Subcutaneous abdominal adipose tissue (tissue), 5 donors: Measurements from ENCODE around the gene MFSD6L.

ENCODE experiments used
- H3K27ac ChIP-seq: one replicate; pipeline ENCODE4 v1.7.0; 2013; ENCODE audit warnings: low read depth, mild to moderate bottlenecking, inconsistent platforms, low read length, moderate library complexity
- H3K27me3 ChIP-seq, 5 donors: one replicate each; pipeline ENCODE4 v1.7.0; 2013; ENCODE audit warnings: low read length in 5 of 5, inconsistent platforms in 1 of 5; ENCODE audit not compliant: control insufficient read depth in 5 of 5, insufficient read depth in 4 of 5
- H3K36me3 ChIP-seq, 5 donors: one replicate each; pipeline ENCODE4 v1.7.0; 2013; ENCODE audit warnings: low read length in 5 of 5; ENCODE audit not compliant: control insufficient read depth in 5 of 5, insufficient read depth in 5 of 5
- H3K4me1 ChIP-seq, 5 donors: one replicate each; pipeline ENCODE4 v1.7.0; 2013; ENCODE audit warnings: low read length in 5 of 5, mild to moderate bottlenecking in 3 of 5, moderate library complexity in 1 of 5; ENCODE audit not compliant: control insufficient read depth in 5 of 5, insufficient read depth in 5 of 5
- H3K4me3 ChIP-seq, 5 donors: one replicate each; pipeline ENCODE4 v1.7.0; 2013; ENCODE audit warnings: low read length in 5 of 5, low read depth in 1 of 5
- H3K9ac ChIP-seq, 5 donors: one replicate each; pipeline ENCODE4 v1.7.0; 2013; ENCODE audit warnings: low read length in 5 of 5, mild to moderate bottlenecking in 4 of 5, moderate library complexity in 3 of 5
- H3K9me3 ChIP-seq, 5 donors: one replicate each; pipeline ENCODE4 v1.7.0; 2013; ENCODE audit warnings: low read length in 5 of 5; ENCODE audit not compliant: control insufficient read depth in 5 of 5
- donor health status: healthy.
- donor health status: healthy.
- donor health status: healthy.
- donor health status: healthy.
- donor health status: healthy.

MFSD6L gene

DNA sequence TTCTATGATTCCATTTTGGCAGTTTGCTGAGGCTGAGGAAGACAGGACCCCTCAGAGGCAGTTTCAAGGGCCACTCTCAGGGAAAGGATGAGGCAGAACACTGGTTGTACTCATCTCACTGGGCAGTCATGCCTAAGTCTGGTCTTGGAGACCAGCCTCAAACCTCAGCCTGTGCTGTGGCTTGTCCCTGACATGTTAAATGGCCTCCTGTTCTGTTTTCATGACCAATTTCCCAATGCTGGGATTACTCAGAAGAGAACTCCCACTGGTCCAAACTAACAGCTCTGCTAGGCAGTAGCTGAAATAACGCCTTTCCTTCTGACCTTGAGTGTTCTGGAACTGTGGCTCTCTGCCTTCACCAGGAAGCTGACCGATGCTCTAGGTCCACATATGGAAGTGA, 32.4 kb downstream of the MFSD6L start:
- no peaks in the 10 kb centered on the region for H3K4me1 ChIP-seq
- no peak overlapping the region for H3K27ac ChIP-seq
- H3K4me3 ChIP-seq: no peak overlapping the region
- no peaks in the 10 kb centered on the region for H3K36me3 ChIP-seq
- no peaks in the 10 kb centered on the region for H3K9me3 ChIP-seq
- H3K27me3 ChIP-seq: peaks cover 0 to 4% (median 2%) of the 10 kb centered on the region in 5 donors
- H3K9ac ChIP-seq: no peak overlapping the region

DNA sequence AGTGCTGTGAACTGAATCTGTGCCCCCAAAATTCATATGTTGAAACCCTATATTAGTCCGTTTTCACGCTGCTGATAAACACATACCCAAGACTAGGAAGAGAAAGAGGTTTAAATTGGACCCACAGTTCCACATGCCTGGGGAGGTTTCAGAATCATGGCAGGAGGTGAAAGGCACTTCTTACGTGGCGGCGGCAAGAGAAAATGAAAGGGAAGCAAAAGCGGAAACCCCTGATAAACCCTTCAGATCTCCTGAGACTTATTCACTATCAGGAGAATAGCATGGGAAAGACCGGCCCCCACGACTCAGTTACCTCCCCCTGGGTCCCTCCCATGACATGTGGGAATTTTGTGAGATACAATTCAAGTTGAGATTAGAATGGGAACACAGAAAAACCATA, 37.2 kb downstream of the MFSD6L start:
- Histone ChIP-seq H3K9me3 (no peaks in the 10 kb centered on the region), H3K27ac (no peak overlapping the region), H3K9ac (no peak overlapping the region), H3K27me3 (peaks cover 0 to 10% (median 0%) of the 10 kb centered on the region in 5 donors), H3K4me3 (no peak overlapping the region), H3K36me3 (no peaks in the 10 kb centered on the region), H3K4me1 (no peaks in the 10 kb centered on the region)

DNA sequence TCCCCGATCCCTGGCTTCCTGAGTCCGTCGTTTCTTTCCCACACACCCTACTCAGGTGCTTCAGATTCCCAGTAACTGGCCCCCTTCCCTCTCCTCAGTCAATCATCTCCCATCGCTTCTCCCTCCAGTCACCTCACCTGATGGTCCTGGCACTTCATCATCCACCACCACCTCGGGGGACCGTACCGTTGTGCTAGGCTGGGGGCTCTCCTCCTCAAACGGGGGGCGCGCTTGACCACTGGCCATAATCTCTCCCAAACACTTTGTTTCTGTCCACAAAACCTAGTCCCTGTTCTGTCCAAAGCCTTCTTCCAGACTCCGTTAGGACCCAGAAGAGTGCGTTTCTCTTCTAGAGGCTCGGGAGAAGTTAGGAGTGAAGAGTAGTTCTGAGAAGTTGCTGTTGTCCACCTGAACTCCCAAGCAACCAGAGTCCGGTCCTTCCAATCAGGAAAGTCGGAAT, 41.0 kb downstream of the MFSD6L start, which contains the start of gene SPDYE4:
Gene SPDYE4 (minus strand): TSS at position 410 of the 460 bp plus-strand sequence. CDS start 164 bp downstream, at position 246.
- no peak within 1 kb of the TSS for H3K9ac ChIP-seq
- no peaks in the 10 kb centered on the region for H3K4me1 ChIP-seq
- H3K9me3 ChIP-seq: no peaks in the 10 kb centered on the region
- H3K4me3 ChIP-seq: no peak within 1 kb of the TSS
- H3K36me3 ChIP-seq: no peaks in the 10 kb centered on the region
- peaks cover 0 to 11% (median 0%) of the 10 kb centered on the region in 5 donors for H3K27me3 ChIP-seq
- H3K27ac ChIP-seq: no peak within 1 kb of the TSS

DNA sequence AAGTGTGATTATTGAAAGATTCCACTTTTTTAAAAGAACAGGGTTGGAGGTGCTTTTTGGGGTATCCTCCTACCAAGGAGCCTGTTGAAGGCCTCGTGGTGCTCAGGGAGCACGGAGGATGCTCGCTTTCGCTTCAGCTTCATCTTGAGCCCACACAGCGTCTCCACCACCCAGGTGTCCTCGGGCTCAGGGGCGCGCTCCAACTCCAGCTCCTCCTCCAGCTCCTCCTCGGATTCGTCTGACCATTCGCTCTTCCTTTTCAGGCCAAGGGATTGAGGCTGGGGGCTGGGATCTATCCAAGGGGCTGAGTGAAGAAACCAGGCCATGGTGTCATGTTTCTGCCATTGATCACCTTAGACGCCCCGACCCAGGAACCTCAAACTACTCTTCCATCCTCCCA, 42.0 kb downstream of the MFSD6L start:
- Histone ChIP-seq H3K9me3 (no peaks in the 10 kb centered on the region), H3K27ac (no peak overlapping the region), H3K4me1 (peaks cover 0 to under 1% (median 0%) of the 10 kb centered on the region in 5 donors), H3K4me3 (no peak overlapping the region), H3K9ac (no peak overlapping the region), H3K27me3 (peaks cover 0 to 11% (median 0%) of the 10 kb centered on the region in 5 donors), H3K36me3 (no peaks in the 10 kb centered on the region)

- no peaks in the 10 kb centered on the region for H3K9me3 ChIP-seq
- no peak overlapping the region for H3K27ac ChIP-seq
- no peak overlapping the region for H3K4me3 ChIP-seq
- H3K4me1 ChIP-seq: peaks cover 0 to 5% (median 0%) of the 10 kb centered on the region in 5 donors
- peaks cover 0 to 10% (median 0%) of the 10 kb centered on the region in 5 donors for H3K27me3 ChIP-seq
- H3K9ac ChIP-seq: no peak overlapping the region
- no peaks in the 10 kb centered on the region for H3K36me3 ChIP-seq
Measured at GRCh38 chr17:8755590-8756255, 43.4 kb downstream of the MFSD6L start.

- no peaks in the 10 kb centered on the region for H3K36me3 ChIP-seq
Measured at GRCh38 chr17:8754890-8755289, 44.3 kb downstream of the MFSD6L start.

GRCh38 chr17:8753976-8754440, 45.2 kb downstream of the MFSD6L start:
- peaks cover 0 to 5% (median 0%) of the 10 kb centered on the region in 5 donors for H3K4me1 ChIP-seq
- H3K9me3 ChIP-seq: no peaks in the 10 kb centered on the region
- no peak overlapping the region for H3K9ac ChIP-seq
- H3K27ac ChIP-seq: no peak overlapping the region
- no peak overlapping the region for H3K4me3 ChIP-seq
- peaks cover 0 to 7% (median 0%) of the 10 kb centered on the region in 5 donors for H3K27me3 ChIP-seq
- H3K36me3 ChIP-seq: no peaks in the 10 kb centered on the region

More at GRCh38 chr17:8754890-8755289, 44.3 kb downstream of the MFSD6L start:
- no peak overlapping the region for H3K4me3 ChIP-seq
- peaks cover 0 to 7% (median 0%) of the 10 kb centered on the region in 5 donors for H3K27me3 ChIP-seq
- no peaks in the 10 kb centered on the region for H3K9me3 ChIP-seq
- H3K27ac ChIP-seq: no peak overlapping the region
- peaks cover 0 to 5% (median 0%) of the 10 kb centered on the region in 5 donors for H3K4me1 ChIP-seq
- H3K9ac ChIP-seq: no peak overlapping the region

GRCh38 chr17:8753136-8753975, 45.8 kb downstream of the MFSD6L start:
- H3K36me3 ChIP-seq: no peaks in the 10 kb centered on the region
- peaks cover 0 to 7% (median 0%) of the 10 kb centered on the region in 5 donors for H3K27me3 ChIP-seq
- no peaks in the 10 kb centered on the region for H3K9me3 ChIP-seq
- no peak overlapping the region for H3K9ac ChIP-seq
- no peak overlapping the region for H3K27ac ChIP-seq
- peaks cover 0 to 5% (median 0%) of the 10 kb centered on the region in 5 donors for H3K4me1 ChIP-seq
- H3K4me3 ChIP-seq: no peak overlapping the region

DNA sequence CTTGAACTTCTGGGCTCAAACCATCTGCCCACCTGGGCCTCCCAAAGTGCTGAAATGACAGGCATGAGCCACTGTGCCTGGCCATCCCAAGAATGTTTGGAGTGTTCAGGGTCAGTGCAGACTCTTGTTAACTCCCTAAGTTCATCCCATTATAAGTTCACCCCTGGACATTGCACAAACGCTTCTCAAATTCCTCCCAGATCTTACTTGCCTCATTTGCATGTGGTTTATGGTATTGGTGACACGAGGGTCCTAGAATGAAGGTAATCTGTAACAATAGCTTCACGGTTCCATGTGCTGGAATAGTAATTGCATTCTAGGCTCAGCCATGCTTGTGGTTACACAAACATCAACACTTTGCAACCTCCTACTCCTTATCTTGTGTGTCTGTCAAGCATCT, 49.5 kb downstream of the MFSD6L start:
- Histone ChIP-seq H3K9me3 (no peaks in the 10 kb centered on the region), H3K4me3 (no peak overlapping the region), H3K27me3 (no peaks in the 10 kb centered on the region), H3K27ac (no peak overlapping the region), H3K36me3 (no peaks in the 10 kb centered on the region), H3K9ac (no peak overlapping the region), H3K4me1 (peaks cover 2 to 11% (median 10%) of the 10 kb centered on the region in 5 donors)

DNA sequence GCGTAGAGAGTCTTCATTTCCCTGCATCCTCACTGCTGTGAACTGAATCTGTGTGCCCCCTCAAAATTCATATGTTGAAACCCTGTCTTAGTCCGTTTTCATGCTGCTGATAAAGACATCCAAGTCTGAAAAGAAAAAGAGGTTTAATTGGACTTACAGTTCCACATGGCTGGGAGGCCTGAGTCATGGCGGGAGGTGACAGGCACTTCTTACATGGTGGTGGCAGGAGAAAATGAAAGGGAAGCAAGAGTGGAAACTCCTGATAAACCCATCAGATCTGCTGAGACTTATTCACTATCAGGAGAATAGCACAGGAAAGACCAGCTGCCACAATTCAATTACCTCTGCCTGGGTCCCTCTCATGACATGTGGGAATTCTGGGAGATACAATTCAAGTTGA, 51.4 kb downstream of the MFSD6L start:
- no peak overlapping the region for H3K4me3 ChIP-seq
- no peaks in the 10 kb centered on the region for H3K36me3 ChIP-seq
- H3K9ac ChIP-seq: no peak overlapping the region
- no peaks in the 10 kb centered on the region for H3K9me3 ChIP-seq
- no peaks in the 10 kb centered on the region for H3K27me3 ChIP-seq
- no peak overlapping the region for H3K27ac ChIP-seq
- peaks cover 2 to 11% (median 10%) of the 10 kb centered on the region in 5 donors for H3K4me1 ChIP-seq
